IMR-90 (cell line): ENCODE results near the gene RXYLT1. TPM values are rescaled to one million over a fixed set of nuclear protein-coding genes. Genes with fewer than 3 reads are reported as not detected.

ENCODE experiments used
- ATAC-seq: fragments of 200-7000 bp; cut with Tn5 transposase; 2 replicates; pipeline ENCODE4 v1.9.1; 2020; ENCODE audit warnings: low read depth, mild to moderate bottlenecking, moderate library complexity
- BruUV-seq: library from RNA; stranded (reverse); fragments of 400-500 nt; replicated peaks from 2 replicates; lab custom pipeline; 2021; lab: Mats Ljungman, UMichigan
- CTCF ChIA-PET: fragments of 300-600 bp; formaldehyde crosslinking; extraction: SDS; loops from one replicate; lab custom pipeline; 2021; ENCODE audit warnings: antibody characterized with exemption; lab: Yijun Ruan, JAX
- POLR2A ChIA-PET: fragments of 300-600 bp; sonication (Branson Sonifier 250); formaldehyde crosslinking; loops from one replicate; lab custom pipeline; 2022; ENCODE audit warnings: antibody characterized with exemption; ENCODE audit not compliant: unreplicated experiment; lab: Charles Lee
- DNase-seq: peaks from one replicate; pipeline ENCODE4 v3.0.0; 2013
- H2AFZ ChIP-seq: replicated peaks from 2 replicates; pipeline ENCODE3; 2013; ENCODE audit warnings: low read length, mild to moderate bottlenecking; ENCODE audit not compliant: poor library complexity
- H2AK5ac ChIP-seq: 2 replicates; pipeline ENCODE4 v1.6.1; 2013; ENCODE audit warnings: low read depth, low read length, inconsistent platforms
- H2AK9ac ChIP-seq: replicated peaks from 2 replicates; pipeline ENCODE3; 2013; ENCODE audit warnings: mild to moderate bottlenecking, low read depth, low read length, moderate library complexity; ENCODE audit not compliant: poor library complexity
- H2BK120ac ChIP-seq: 2 replicates; pipeline ENCODE4 v1.6.1; 2013; ENCODE audit warnings: low read depth, low read length, inconsistent platforms
- H2BK15ac ChIP-seq: 3 replicates; pipeline ENCODE4 v1.6.1; 2013; ENCODE audit warnings: low read depth, low read length, inconsistent platforms
- H2BK20ac ChIP-seq: 2 replicates; pipeline ENCODE4 v1.6.1; 2013; ENCODE audit warnings: low read depth, mild to moderate bottlenecking, inconsistent platforms, low read length, moderate library complexity
- H2BK5ac ChIP-seq: 2 replicates; pipeline ENCODE4 v1.6.1; 2013; ENCODE audit warnings: mild to moderate bottlenecking, low read depth, low read length, inconsistent platforms; ENCODE audit not compliant: poor library complexity, severe bottlenecking
- H3K14ac ChIP-seq: replicated peaks from 2 replicates; pipeline ENCODE4 v1.6.1; 2013; ENCODE audit warnings: low read depth, low read length, inconsistent platforms
- H3K18ac ChIP-seq: 2 replicates; pipeline ENCODE4 v1.6.1; 2013; ENCODE audit warnings: low read depth, low read length, control low read depth
- H3K23ac ChIP-seq: 2 replicates; pipeline ENCODE4 v1.6.1; 2013; ENCODE audit warnings: low read depth, low read length, inconsistent platforms
- H3K27ac ChIP-seq: 2 replicates; pipeline ENCODE4 v1.5.1; 2013; ENCODE audit warnings: mild to moderate bottlenecking, control low read depth, low read length; ENCODE audit not compliant: insufficient read depth
- H3K27me3 ChIP-seq: 2 replicates; pipeline ENCODE4 v1.6.1; 2013; ENCODE audit warnings: low read length; ENCODE audit not compliant: control insufficient read depth, insufficient read depth
- H3K36me3 ChIP-seq: 2 replicates; pipeline ENCODE4 v1.6.1; 2013; ENCODE audit warnings: low read length, mixed read lengths; ENCODE audit not compliant: control insufficient read depth, insufficient read depth
- H3K4ac ChIP-seq: 2 replicates; pipeline ENCODE4 v1.6.1; 2013; ENCODE audit warnings: low read depth, low read length, inconsistent platforms
- H3K4me1 ChIP-seq: 2 replicates; pipeline ENCODE4 v1.6.1; 2013; ENCODE audit warnings: low read length, mixed read lengths; ENCODE audit not compliant: control insufficient read depth, insufficient read depth
- H3K4me2 ChIP-seq: 2 replicates; pipeline ENCODE4 v1.6.1; 2013; ENCODE audit warnings: low read depth, mild to moderate bottlenecking, control low read depth, low read length, moderate library complexity
- H3K4me3 ChIP-seq: 2 replicates; pipeline ENCODE4 v1.5.1; 2013; ENCODE audit warnings: low read depth, mild to moderate bottlenecking, control low read depth, low read length, moderate library complexity; ENCODE audit not compliant: insufficient read depth
- H3K56ac ChIP-seq: 2 replicates; pipeline ENCODE4 v1.6.1; 2013; ENCODE audit warnings: low read length, inconsistent platforms; ENCODE audit not compliant: insufficient read depth; ENCODE audit errors: extremely low read depth
- H3K79me1 ChIP-seq, 2 experiments: 2 replicates each; pipeline ENCODE4 v1.6.1; 2013; ENCODE audit warnings: low read length in 2 of 2, inconsistent platforms in 1 of 2, low read depth in 1 of 2
- H3K9ac ChIP-seq: 2 replicates; pipeline ENCODE4 v1.6.1; 2013; ENCODE audit warnings: low read depth, low read length, control low read depth
- H3K9me1 ChIP-seq: 2 replicates; pipeline ENCODE4 v1.6.1; 2013; ENCODE audit warnings: low read length, inconsistent platforms; ENCODE audit not compliant: insufficient read depth
- H3K9me3 ChIP-seq: 2 replicates; pipeline ENCODE4 v1.6.1; 2013; ENCODE audit warnings: low read length; ENCODE audit not compliant: control insufficient read depth, insufficient read depth
- H4K20me1 ChIP-seq: 2 replicates; pipeline ENCODE4 v1.6.1; 2013; ENCODE audit warnings: low read length, inconsistent platforms; ENCODE audit not compliant: insufficient read depth
- H4K5ac ChIP-seq: 2 replicates; pipeline ENCODE4 v1.6.1; 2013; ENCODE audit warnings: mild to moderate bottlenecking, low read depth, low read length, control low read depth
- H4K8ac ChIP-seq, 2 experiments: 2 replicates each; pipeline ENCODE4 v1.6.1; 2013; ENCODE audit warnings: low read depth in 2 of 2, low read length in 2 of 2, control low read depth in 1 of 2, inconsistent platforms in 1 of 2
- H4K91ac ChIP-seq: 2 replicates; pipeline ENCODE4 v1.6.1; 2013; ENCODE audit warnings: low read depth, low read length, inconsistent platforms; ENCODE audit not compliant: insufficient read depth
- BHLHE40 ChIP-seq: fragments of 150-350 bp; IDR thresholded peaks from 2 replicates; pipeline ENCODE4 v1.6.1; 2016; ENCODE audit warnings: mild to moderate bottlenecking, low read depth, low read length
- CEBPB ChIP-seq: IDR thresholded peaks from 2 replicates; pipeline ENCODE4 v1.6.1; 2012; ENCODE audit warnings: low read depth, low read length, improper control_type of control experiment
- CHD1 ChIP-seq: IDR thresholded peaks from 2 replicates; pipeline ENCODE4 v1.6.1; 2012; ENCODE audit warnings: low read depth, low read length, improper control_type of control experiment
- FOS ChIP-seq: fragments of 150-350 bp; IDR thresholded peaks from 2 replicates; pipeline ENCODE4 v1.6.1; 2016; ENCODE audit warnings: low read depth, low read length
- MAFK ChIP-seq: IDR thresholded peaks from 2 replicates; pipeline ENCODE4 v1.6.1; 2012; ENCODE audit warnings: low read depth, low read length, improper control_type of control experiment
- MAZ ChIP-seq: IDR thresholded peaks from 2 replicates; pipeline ENCODE4 v1.6.1; 2012; ENCODE audit warnings: low read depth, mild to moderate bottlenecking, low read length, improper control_type of control experiment, moderate library complexity, borderline replicate concordance
- MXI1 ChIP-seq: IDR thresholded peaks from 2 replicates; pipeline ENCODE4 v1.6.1; 2012; ENCODE audit warnings: low read depth, mild to moderate bottlenecking, low read length, moderate library complexity, borderline replicate concordance
- NFE2L2 ChIP-seq: fragments of 150-350 bp; IDR thresholded peaks from 2 replicates; pipeline ENCODE4 v1.6.1; 2016; ENCODE audit warnings: low read depth, mild to moderate bottlenecking, low read length
- POLR2A ChIP-seq: IDR thresholded peaks from 2 replicates; pipeline ENCODE4 v1.6.1; 2012; ENCODE audit warnings: mild to moderate bottlenecking, low read depth, low read length
- RAD21 ChIP-seq: IDR thresholded peaks from 2 replicates; pipeline ENCODE4 v1.6.1; 2012; ENCODE audit warnings: low read length, improper control_type of control experiment
- RCOR1 ChIP-seq: IDR thresholded peaks from 2 replicates; pipeline ENCODE4 v1.6.1; 2012; ENCODE audit warnings: mild to moderate bottlenecking, low read length, improper control_type of control experiment; ENCODE audit not compliant: insufficient replicate concordance
- RFX5 ChIP-seq: IDR thresholded peaks from 2 replicates; pipeline ENCODE4 v1.8.0; 2012; ENCODE audit warnings: low read depth, mild to moderate bottlenecking, low read length, moderate library complexity
- SMC3 ChIP-seq: fragments of 150-350 bp; IDR thresholded peaks from 2 replicates; pipeline ENCODE4 v1.6.1; 2016; ENCODE audit warnings: low read depth, mild to moderate bottlenecking, antibody characterized with exemption, low read length, moderate library complexity
- WGBS, 2 experiments: methylation state at CpG; one replicate each; pipeline versions ENCODE4 v1.1.5 to v1.1.7; 2013; ENCODE audit warnings: missing lambda C conversion rate in 2 of 2; ENCODE audit not compliant: insufficient read length in 1 of 2; ENCODE audit errors: extremely low coverage in 2 of 2; 5-methylcytosine and 5-hydroxymethylcytosine counted together
- dilution Hi-C: fragments of 300-500 bp; cut with HindIII; formaldehyde crosslinking; loops from one replicate; pipeline ENCODE4 v1.14.3; 2018; ENCODE audit warnings: low sequenced_read_pairs; ENCODE audit not compliant: unreplicated experiment
- in situ Hi-C: fragments of 300-500 bp; cut with MboI; formaldehyde crosslinking; loops from 3 replicates; pipeline ENCODE4 v1.14.3; 2019; ENCODE audit warnings: low sequenced_read_pairs, inconsistent platforms, mixed read lengths
- intact Hi-C: fragments of 100-400 bp; cut with micrococcal nuclease; formaldehyde crosslinking; loops from 2 replicates; pipeline ENCODE4 v1.10.0; 2022
- polyA plus RNA-seq, 3 experiments: library from polyadenylated mRNA; depleted of rRNA; stranded (reverse); fragments of >200 nt; gene quantifications; 2 replicates each; pipeline ENCODE4 v1.2.3, GENCODE V29; 2012; ENCODE audit warnings: low replicate concordance in 1 of 3
- total RNA-seq: library from RNA; depleted of rRNA; stranded (reverse); fragments of >200 nt; gene quantifications from 2 replicates; pipeline ENCODE4 v1.2.3, GENCODE V29; 2012
- TF ChIP-seq, protein P1 (sequence below): fragments of 150-350 bp; IDR thresholded peaks from 2 replicates; pipeline ENCODE4 v1.6.1; 2017; ENCODE audit warnings: mild to moderate bottlenecking, antibody characterized with exemption, low read length, low read depth
- TF ChIP-seq, protein P2 (sequence below): conservative IDR thresholded peaks from 2 replicates; pipeline ENCODE4 v1.5.1; 2012; ENCODE audit warnings: mild to moderate bottlenecking, low read depth, low read length, improper control_type of control experiment
- TF ChIP-seq, protein P3 (sequence below): fragments of 150-350 bp; IDR thresholded peaks from 2 replicates; pipeline ENCODE4 v1.6.1; 2016; ENCODE audit warnings: low read depth, mild to moderate bottlenecking, low read length, moderate library complexity, borderline replicate concordance

RXYLT1 gene
- total and polyA plus RNA-seq, 2 of the 4 experiments (the other 2 are of a cell fraction), result 9.0 to 9.5 TPM

DNA sequence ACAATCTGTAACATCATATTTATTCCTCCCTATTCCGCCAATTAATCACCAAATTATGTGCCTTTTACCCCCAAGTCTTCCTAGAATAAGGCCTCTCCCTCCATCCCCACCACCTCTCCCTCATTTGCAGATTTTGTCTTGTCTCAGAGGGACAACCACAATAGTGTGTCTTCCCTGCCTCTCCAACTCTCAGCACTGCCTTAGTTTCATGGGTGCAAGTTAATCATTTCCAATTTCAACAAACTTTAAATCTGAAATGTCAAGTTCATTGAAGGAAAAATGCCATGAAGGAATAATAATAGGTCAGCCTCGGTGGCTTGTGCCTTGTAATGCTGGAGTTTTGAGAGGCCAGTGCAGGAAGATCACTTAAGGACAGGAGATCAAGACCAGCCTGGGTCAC is 31.6 kb downstream of the RXYLT1 start:
- no peak overlapping the region for H3K23ac ChIP-seq
- no peak overlapping the region for H3K4me2 ChIP-seq
- no peak overlapping the region for H3K27ac ChIP-seq
- no peaks in the 10 kb centered on the region for H3K79me1 ChIP-seq
- no peaks in the 10 kb centered on the region for H3K27me3 ChIP-seq
- H2AFZ ChIP-seq, result no peak overlapping the region
- H2BK5ac ChIP-seq, result no peak overlapping the region
- H3K14ac ChIP-seq, result no peak overlapping the region
- no peak overlapping the region for H2BK20ac ChIP-seq
- POLR2A ChIA-PET, result no interaction called here
- in situ Hi-C loops, result no loop called here
- TF ChIP-seq FOS (no peak), MAZ (no peak), CHD1 (no peak), RAD21 (no peak), SMC3 (no peak), POLR2A (no peak), MXI1 (no peak), CEBPB (no peak), RFX5 (no peak), MAFK (no peak), BHLHE40 (no peak), RCOR1 (no peak), NFE2L2 (no peak)
- TF ChIP-seq, protein P1, sequence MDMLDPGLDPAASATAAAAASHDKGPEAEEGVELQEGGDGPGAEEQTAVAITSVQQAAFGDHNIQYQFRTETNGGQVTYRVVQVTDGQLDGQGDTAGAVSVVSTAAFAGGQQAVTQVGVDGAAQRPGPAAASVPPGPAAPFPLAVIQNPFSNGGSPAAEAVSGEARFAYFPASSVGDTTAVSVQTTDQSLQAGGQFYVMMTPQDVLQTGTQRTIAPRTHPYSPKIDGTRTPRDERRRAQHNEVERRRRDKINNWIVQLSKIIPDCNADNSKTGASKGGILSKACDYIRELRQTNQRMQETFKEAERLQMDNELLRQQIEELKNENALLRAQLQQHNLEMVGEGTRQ, result no peak
- TF ChIP-seq, protein P2, sequence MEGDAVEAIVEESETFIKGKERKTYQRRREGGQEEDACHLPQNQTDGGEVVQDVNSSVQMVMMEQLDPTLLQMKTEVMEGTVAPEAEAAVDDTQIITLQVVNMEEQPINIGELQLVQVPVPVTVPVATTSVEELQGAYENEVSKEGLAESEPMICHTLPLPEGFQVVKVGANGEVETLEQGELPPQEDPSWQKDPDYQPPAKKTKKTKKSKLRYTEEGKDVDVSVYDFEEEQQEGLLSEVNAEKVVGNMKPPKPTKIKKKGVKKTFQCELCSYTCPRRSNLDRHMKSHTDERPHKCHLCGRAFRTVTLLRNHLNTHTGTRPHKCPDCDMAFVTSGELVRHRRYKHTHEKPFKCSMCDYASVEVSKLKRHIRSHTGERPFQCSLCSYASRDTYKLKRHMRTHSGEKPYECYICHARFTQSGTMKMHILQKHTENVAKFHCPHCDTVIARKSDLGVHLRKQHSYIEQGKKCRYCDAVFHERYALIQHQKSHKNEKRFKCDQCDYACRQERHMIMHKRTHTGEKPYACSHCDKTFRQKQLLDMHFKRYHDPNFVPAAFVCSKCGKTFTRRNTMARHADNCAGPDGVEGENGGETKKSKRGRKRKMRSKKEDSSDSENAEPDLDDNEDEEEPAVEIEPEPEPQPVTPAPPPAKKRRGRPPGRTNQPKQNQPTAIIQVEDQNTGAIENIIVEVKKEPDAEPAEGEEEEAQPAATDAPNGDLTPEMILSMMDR, result no peak
- TF ChIP-seq, protein P3, sequence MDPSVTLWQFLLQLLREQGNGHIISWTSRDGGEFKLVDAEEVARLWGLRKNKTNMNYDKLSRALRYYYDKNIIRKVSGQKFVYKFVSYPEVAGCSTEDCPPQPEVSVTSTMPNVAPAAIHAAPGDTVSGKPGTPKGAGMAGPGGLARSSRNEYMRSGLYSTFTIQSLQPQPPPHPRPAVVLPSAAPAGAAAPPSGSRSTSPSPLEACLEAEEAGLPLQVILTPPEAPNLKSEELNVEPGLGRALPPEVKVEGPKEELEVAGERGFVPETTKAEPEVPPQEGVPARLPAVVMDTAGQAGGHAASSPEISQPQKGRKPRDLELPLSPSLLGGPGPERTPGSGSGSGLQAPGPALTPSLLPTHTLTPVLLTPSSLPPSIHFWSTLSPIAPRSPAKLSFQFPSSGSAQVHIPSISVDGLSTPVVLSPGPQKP, result no peak
- H2BK120ac ChIP-seq, result no peak overlapping the region
- no TSS peak for BruUV-seq
- CTCF ChIA-PET, result interaction anchor here (0.7 kb wide), 1 partner anchor 284 kb away, joined by 5 read pairs; no protein-coding TSS in a partner anchor
- H3K9me3 ChIP-seq, result no peaks in the 10 kb centered on the region
- DNase-seq (no peak), ATAC-seq (no peak)
- H3K4me1 ChIP-seq, result 0 out of 2 replicates have a peak, but pooled peaks cover 2% of the 10 kb centered on the region
- dilution Hi-C loops, result no loop called here
- intact Hi-C loops, result no loop called here
- H2AK5ac ChIP-seq, result no peak overlapping the region
- H4K5ac ChIP-seq, result no peak overlapping the region
- H2AK9ac ChIP-seq, result no peak overlapping the region
- no peak overlapping the region for H3K18ac ChIP-seq
- H3K9me1 ChIP-seq, result peaks cover 5% of the 10 kb centered on the region; the same call in 1 of the 2 replicates
- no peak overlapping the region for H3K4me3 ChIP-seq
- H2BK15ac ChIP-seq, result no peak overlapping the region
- H4K91ac ChIP-seq, result no peak overlapping the region
- WGBS, 2 experiments, result 100% methylated on average over 1 of the region's 2 CpGs; no CpG with 5 or more reads in 1 of the 2 experiments
- peaks cover 3% of the 10 kb centered on the region; the same call in 1 of the 2 replicates for H3K36me3 ChIP-seq
- no peak overlapping the region for H3K4ac ChIP-seq
- no peak overlapping the region for H4K8ac ChIP-seq
- no peaks in the 10 kb centered on the region for H4K20me1 ChIP-seq
- H3K9ac ChIP-seq, result no peak overlapping the region
- H3K56ac ChIP-seq, result no peak overlapping the region
